ENCODE measurements around the gene AHCYL2.

Gene AHCYL2

GRCh38 chr7:129224251-129225205 lies at the start of gene AHCYL2:
AHCYL2 (plus strand) TSS chr7:129225030.
- peak; percentile 98 for DNase-seq (ENCODE audit: low read depth)

GRCh38 chr7:129176916-129177710 lies 47.7 kb upstream of the AHCYL2 start:
- DNase-seq (ENCODE audit: low read depth), result no peak

GRCh38 chr7:129184981-129185670 lies 39.7 kb upstream of the AHCYL2 start:
- DNase-seq (ENCODE audit: low read depth), result no peak

- DNase-seq (ENCODE audit: low read depth), result no peak
Observed at GRCh38 chr7:129186749-129187260, 38.0 kb upstream of the AHCYL2 start.

- DNase-seq (ENCODE audit: low read depth), result no peak
Observed at GRCh38 chr7:129187681-129188371, 37.0 kb upstream of the AHCYL2 start.

- no peak for DNase-seq (ENCODE audit: low read depth)
Observed at GRCh38 chr7:129188372-129188891, 36.4 kb upstream of the AHCYL2 start, which contains the start of gene SMO. SMO (plus strand) TSS chr7:129188633; CDS start chr7:129189152, 519 bp downstream.

GRCh38 chr7:129188892-129189660 lies 35.8 kb upstream of the AHCYL2 start:
- DNase-seq (ENCODE audit: low read depth), result no peak

- no peak for DNase-seq (ENCODE audit: low read depth)
Observed at GRCh38 chr7:129189661-129190310, 35.0 kb upstream of the AHCYL2 start.

- no peak for DNase-seq (ENCODE audit: low read depth)
Observed at GRCh38 chr7:129191272-129191671, 33.6 kb upstream of the AHCYL2 start.

GRCh38 chr7:129193892-129194291 lies 30.9 kb upstream of the AHCYL2 start:
- no peak for DNase-seq (ENCODE audit: low read depth)

- no peak for DNase-seq (ENCODE audit: low read depth)
Observed at GRCh38 chr7:129197771-129198170, 27.1 kb upstream of the AHCYL2 start.

GRCh38 chr7:129199406-129199805 lies 25.4 kb upstream of the AHCYL2 start:
- no peak for DNase-seq (ENCODE audit: low read depth)

GRCh38 chr7:129202058-129202777 lies 22.6 kb upstream of the AHCYL2 start:
- DNase-seq (ENCODE audit: low read depth), result no peak

- DNase-seq (ENCODE audit: low read depth), result no peak
Observed at GRCh38 chr7:129203050-129203741, 21.6 kb upstream of the AHCYL2 start.

GRCh38 chr7:129205126-129205818 lies 19.6 kb upstream of the AHCYL2 start:
- no peak for DNase-seq (ENCODE audit: low read depth)

- no peak for DNase-seq (ENCODE audit: low read depth)
Observed at GRCh38 chr7:129205987-129206785, 18.6 kb upstream of the AHCYL2 start.

- DNase-seq (ENCODE audit: low read depth), result no peak
Observed at GRCh38 chr7:129208667-129209066, 16.2 kb upstream of the AHCYL2 start.
